Measurements from ENCODE around the gene HAUS6.
"Not testable (repeated sequence)": the region's sequence is repeated elsewhere in the genome, so short reads cannot be mapped to it uniquely, and the experiment has no call there.

Gene HAUS6

GRCh38 chr9:19117039-19117716 is 14.5 kb upstream of the HAUS6 start:
- DNase-seq (ENCODE audit: low read depth): no peak

GRCh38 chr9:19116107-19116790 is 13.5 kb upstream of the HAUS6 start:
- DNase-seq (ENCODE audit: low read depth): no peak

DNA sequence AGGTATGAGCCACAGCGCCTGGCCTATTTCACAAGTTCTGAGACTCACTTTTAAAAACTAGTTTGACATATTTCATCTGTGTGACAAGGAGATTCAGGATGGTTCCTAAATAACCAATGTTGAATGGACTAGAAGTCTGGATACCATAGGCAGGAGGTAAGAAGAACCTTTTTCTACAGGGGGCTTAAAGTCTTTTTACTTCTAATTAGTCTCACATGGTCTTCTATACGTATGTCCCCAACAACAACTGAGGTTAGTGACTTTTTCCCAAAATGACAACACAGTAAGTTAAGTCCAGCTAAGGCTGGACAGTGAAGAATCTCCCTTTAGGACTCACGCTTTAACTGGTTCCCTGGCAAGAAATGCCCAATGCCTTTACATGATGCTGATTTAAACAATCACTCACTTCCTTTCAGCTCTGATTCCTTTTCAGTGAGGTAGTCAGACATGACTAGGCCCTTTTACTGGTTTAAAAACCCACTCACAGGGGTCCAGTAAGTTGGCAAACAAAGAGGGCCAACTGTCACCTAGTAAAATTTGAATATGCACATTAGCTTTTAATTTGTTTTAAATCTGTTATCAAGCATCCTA is 12.1 kb upstream of the HAUS6 start:
- DNase-seq (ENCODE audit: low read depth): no peak

GRCh38 chr9:19113964-19114679 is 11.4 kb upstream of the HAUS6 start:
- DNase-seq (ENCODE audit: low read depth): no peak

DNA sequence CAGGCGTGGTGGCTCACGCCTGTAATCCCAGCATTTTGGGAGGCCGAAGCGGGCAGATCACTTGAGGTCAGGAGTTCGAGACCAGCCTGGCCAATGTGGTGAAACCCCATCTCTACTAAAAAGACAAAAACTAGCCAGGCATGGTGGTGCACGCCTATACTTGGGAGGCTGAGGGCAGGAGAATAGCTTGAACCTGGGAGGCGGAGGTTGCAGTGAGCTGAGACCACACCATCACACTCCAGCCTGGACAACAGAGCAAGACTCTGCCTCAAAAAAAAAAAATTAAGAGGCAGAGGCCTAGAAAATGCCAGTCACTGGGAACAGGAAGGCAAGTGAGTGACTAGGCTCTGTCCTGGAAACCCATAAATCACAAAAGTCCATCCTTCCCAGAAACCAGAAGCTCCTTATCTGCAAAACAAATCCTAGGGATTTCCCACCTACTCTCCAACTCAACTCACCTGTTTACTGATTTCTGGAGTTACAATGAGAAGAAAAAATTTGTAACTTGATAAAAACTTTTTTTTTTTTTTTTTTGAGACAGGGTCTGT is 10.4 kb upstream of the HAUS6 start:
- DNase-seq (ENCODE audit: low read depth): not testable (repeated sequence)

DNA sequence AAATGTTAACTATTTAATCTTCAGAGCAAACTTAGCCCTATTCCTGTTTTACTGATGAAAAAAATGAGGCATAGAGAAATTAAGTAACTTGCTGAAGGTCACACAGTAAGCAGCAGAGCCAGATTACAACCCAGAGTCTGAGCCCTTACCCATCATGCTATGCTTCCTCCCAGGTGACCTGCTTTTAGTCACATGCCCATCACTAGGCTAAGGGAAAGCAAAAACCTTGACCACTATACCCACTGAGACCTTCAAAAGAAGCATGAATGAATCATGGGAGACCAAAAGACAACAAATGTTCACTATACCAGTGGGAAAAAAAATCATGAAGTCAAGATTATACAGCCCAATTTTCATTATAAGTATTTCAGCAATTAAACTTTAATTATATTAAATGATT is 5.3 kb upstream of the HAUS6 start:
- no peak for DNase-seq (ENCODE audit: low read depth)

GRCh38 chr9:19104515-19105282 is 2.0 kb upstream of the HAUS6 start:
- no peak for DNase-seq (ENCODE audit: low read depth)

DNA sequence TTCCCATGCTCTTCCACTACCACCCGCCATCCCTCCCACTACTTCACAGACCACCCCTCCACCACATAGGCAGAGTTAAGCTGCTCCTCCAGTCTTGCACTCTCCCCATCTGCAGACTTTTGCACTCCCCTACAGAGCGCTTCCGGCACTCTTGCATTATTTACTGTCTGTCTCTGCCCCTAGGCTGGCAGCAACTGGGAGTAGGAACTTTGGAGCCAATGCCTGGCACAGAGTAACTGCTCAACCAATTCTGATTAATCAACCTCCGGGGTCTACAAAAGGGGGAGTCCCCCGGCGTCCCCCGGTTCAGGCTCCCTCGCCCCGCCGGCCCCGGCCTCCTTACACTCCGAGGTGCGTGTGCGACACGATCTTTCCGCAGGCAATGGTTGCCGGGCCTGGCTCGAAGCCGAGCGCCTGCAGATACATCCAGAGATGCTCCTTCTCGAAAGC is 498 bp downstream of the HAUS6 start:
- DNase-seq (ENCODE audit: low read depth): no peak

DNA sequence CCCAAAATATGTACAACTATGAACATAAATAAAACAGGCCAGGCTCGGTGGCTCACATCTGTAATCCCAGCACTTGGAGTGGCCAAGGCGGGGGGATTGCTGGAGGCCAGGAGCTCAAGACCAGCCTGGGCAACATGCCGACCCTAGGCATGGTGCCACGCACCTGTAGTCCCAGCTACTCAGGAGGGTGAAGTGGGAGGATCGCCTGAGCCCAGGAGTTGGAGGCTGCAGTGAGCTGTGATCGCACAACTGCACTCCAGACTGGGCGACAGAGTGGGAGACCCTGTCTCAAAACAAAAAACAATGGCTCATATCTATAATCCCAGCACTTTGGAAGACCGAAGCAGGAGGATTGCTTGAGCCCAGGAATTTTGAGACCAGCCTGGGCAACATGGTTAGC is 1.5 kb downstream of the HAUS6 start:
- DNase-seq (ENCODE audit: low read depth): no peak

DNA sequence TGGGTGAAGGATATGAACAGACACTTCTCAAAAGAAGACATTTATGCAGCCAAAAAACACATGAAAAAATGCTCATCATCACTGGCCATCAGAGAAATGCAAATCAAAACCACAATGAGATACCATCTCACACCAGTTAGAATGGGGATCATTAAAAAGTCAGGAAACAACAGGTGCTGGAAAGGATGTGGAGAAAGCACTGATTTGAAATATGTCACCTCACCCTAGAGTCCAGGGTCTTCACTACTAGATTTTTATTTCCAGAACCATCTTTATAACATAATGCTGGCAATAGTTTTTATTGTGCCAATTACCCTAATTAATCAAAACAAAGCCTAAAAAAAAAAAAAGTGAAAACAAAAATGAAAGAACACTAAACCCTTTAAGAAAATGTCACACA is 5.3 kb downstream of the HAUS6 start:
- DNase-seq (ENCODE audit: low read depth): not testable (repeated sequence)

DNA sequence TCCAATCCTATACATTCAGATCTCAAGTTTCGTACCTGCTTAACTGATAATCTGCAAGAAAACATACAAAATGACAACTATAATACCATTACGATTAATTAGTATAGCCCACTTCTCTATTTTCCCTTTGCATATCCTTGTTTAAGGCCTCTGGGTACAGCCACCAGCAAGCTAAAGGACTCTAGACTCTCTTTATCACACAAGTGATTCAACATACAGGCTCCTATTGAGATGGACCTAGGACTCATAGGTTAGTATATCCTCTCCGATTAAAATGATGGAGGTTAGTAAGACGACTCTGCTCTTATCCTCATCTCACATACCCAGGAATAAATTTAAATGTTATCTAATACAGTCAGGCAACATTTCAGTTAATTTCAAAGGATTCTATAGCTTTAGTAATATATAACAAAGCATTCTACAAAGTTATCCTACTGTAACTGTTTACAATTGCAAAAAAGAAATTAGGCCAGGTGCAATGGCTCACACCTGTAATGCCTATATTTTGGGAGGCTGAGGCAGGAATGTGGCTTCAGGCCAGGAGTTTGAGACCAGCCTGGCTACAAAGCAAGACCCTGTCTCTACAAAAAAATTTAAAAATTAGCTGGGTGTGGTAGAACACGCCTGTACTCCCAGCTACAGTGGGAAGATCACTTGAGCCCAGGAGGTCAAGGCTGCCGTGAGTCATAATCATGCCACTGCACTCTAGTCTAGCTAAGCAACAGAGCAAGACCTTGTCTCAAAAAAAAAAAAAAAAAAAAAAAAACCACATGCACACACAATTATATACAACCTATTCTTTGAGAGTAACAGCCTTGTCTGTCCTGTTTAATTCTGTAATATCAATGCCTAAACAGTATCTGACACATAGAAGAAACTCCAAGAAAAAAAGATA is 15.4 kb downstream of the HAUS6 start:
- no peak for DNase-seq (ENCODE audit: low read depth)

- no peak for DNase-seq (ENCODE audit: low read depth)
Observed at GRCh38 chr9:19085295-19085694, 17.4 kb downstream of the HAUS6 start.

DNA sequence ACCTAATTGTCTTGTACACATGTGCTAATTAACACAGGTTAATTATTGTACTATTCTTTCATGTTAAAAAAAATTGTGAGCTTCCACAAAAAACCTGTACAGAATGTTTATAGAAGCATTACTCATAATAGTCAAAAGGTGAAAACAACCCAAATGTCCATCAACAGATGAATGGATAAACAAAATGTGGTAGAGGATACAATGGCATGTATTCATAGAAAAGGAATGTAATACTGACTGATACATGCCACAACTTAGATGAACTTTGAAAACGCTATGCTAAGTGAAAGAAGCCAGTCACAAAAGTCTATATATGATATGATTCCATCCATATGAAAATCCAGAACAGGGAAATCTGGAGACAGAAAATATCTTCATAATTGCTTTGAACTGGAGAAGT is 27.9 kb downstream of the HAUS6 start:
- no peak for DNase-seq (ENCODE audit: low read depth)

DNA sequence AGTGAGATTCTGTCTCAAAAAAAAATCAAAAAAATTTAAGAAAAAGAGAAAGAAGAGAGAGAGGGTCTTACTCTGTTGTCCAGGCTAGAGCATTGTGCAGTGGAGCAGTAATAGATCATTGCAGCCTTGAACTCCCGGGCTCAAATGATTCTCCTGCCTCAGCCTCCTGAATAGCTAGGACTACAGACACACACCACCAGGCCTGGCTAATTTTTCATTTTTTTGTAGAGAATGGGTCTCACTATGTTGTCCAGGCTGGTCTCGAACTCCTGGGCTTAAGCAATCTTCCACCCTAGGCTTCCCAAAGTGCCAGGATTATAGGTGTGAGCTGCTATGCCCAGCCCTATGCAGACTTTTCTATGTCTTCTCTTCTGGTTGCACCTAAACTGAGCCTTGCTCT is 28.5 kb downstream of the HAUS6 start:
- DNase-seq (ENCODE audit: low read depth): no peak

- DNase-seq (ENCODE audit: low read depth): no peak
Observed at GRCh38 chr9:19057033-19057432, 45.7 kb downstream of the HAUS6 start.

- no peak for DNase-seq (ENCODE audit: low read depth)
Observed at GRCh38 chr9:19050637-19051591, 51.8 kb downstream of the HAUS6 start.

GRCh38 chr9:19049917-19050636 is 52.6 kb downstream of the HAUS6 start:
- peak; percentile 7 for DNase-seq (ENCODE audit: low read depth)

DNA sequence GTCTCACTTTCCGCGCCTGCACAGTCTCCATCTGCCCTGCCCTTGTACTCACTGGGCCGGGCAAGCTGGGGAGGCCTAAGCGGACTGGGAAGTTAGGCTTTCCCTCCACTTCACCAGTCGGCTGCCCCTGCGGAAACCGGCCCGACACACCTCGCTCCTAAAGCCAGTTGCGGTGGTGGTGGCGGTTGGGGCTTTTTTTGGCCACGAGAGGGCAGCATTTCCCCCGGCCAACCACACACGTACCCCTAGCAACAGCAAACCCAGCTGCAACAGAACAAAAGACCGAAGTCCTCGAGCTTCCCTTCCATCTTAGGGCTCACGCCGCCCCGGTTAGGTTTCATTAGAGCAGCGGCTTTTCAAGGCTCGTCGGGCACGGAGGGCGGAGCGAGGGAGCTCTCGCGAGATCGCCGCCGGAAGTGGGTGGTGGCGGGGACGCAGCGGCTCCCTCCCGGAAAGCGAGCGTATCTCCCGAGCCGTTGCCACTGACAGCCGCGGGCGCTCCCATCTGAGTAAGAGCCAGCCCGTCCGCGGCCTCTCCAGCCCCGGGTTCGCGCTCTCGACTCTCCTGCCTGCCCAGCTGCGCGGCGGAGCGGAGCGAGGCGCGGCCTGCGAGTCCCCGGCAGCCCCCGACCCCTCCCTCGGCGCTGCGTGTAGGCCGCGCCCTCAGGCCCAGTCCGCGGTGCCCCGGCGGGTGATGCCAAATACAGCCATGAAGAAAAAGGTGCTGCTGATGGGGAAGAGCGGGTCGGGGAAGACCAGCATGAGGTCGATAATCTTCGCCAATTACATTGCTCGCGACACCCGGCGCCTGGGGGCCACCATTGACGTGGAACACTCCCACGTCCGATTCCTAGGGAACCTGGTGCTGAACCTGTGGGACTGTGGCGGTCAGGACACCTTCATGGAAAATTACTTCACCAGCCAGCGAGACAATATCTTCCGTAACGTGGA is 53.5 kb downstream of the HAUS6 start, which contains the start of gene RRAGA:
RRAGA (plus strand) TSS at position 462 of the 951 bp plus-strand sequence; CDS start at position 695, 233 bp downstream.
- DNase-seq (ENCODE audit: low read depth): peak; percentile 89
